HepG2 (cell line): ENCODE measurements around the gene TBX5. TPM values are rescaled to one million over a fixed set of nuclear protein-coding genes. Genes with fewer than 3 reads are reported as not detected.

Source experiments
- ATAC-seq: fragments of 200-7000 bp; cut with Tn5 transposase; 3 replicates; pipeline ENCODE4 v1.9.1; 2020; ENCODE audit warnings: mild to moderate bottlenecking, moderate library complexity
- BruUV-seq: library from RNA; stranded (reverse); fragments of 400-500 nt; replicated peaks from 2 replicates; lab custom pipeline; 2021; lab: Mats Ljungman, UMichigan
- CTCF ChIA-PET: fragments of 300-600 bp; formaldehyde crosslinking; extraction: SDS; loops from one replicate; lab custom pipeline; 2021; ENCODE audit warnings: low total read pairs, inconsistent platforms, low intra/inter-chr PET ratio; lab: Yijun Ruan, JAX
- POLR2A ChIA-PET: fragments of 350-600 bp; sonication (Branson Sonifier 250); formaldehyde crosslinking; loops from one replicate; lab custom pipeline; 2020; ENCODE audit warnings: antibody characterized with exemption, inconsistent platforms; lab: Yijun Ruan, JAX
- DNase-seq: peaks from one replicate; pipeline ENCODE4 v3.0.0-alpha.2; 2015; ENCODE audit warnings: low spot score
- FAIRE-seq: peaks from 3 replicates; lab custom pipeline; 2011; peaks lifted over from hg19 to GRCh38; lab: Jason Lieb, UNC
- H2AFZ ChIP-seq: one replicate; pipeline ENCODE4 v1.6.1; 2011; ENCODE audit warnings: low read length, inconsistent platforms
- H3K27ac ChIP-seq: fragments of 300-600 bp; 3 replicates; pipeline ENCODE4 v1.8.0; 2011; ENCODE audit warnings: mixed run types, mild to moderate bottlenecking, mixed read lengths, low read length, inconsistent platforms; ENCODE audit not compliant: insufficient read depth; ENCODE audit errors: extremely low read length
- H3K27me3 ChIP-seq, 2 experiments: fragments of 200-600 bp in 1 of 2; 2 replicates in 1 of 2; 3 replicates in 1 of 2; pipeline versions ENCODE4 v1.6.0 to v1.8.0; 2011; ENCODE audit warnings: low read length in 2 of 2, mild to moderate bottlenecking in 2 of 2, moderate library complexity in 2 of 2, inconsistent platforms in 1 of 2; ENCODE audit not compliant: insufficient read depth in 2 of 2, control insufficient read depth in 1 of 2
- H3K36me3 ChIP-seq, 2 experiments: fragments of 200-600 bp in 1 of 2; replicated peaks in 1 of 2; 2 replicates in 1 of 2; 3 replicates in 1 of 2; pipeline versions ENCODE4 v1.5.1 to v1.8.0; 2011; ENCODE audit warnings: low read length in 2 of 2, inconsistent platforms in 1 of 2; ENCODE audit not compliant: insufficient read depth in 2 of 2, control insufficient read depth in 1 of 2
- H3K4me1 ChIP-seq: 2 replicates; pipeline ENCODE4 v1.5.1; 2012; ENCODE audit warnings: low read length, inconsistent platforms; ENCODE audit not compliant: insufficient read depth
- H3K4me2 ChIP-seq: 2 replicates; pipeline ENCODE4 v1.6.0; 2011; ENCODE audit warnings: low read depth, low read length, inconsistent platforms
- H3K4me3 ChIP-seq, 3 experiments: fragments of 200-600 bp in 1 of 3; sonication (generic), shearing (Covaris generic) in 1 of 3; replicated peaks in 1 of 3; 2 replicates each; pipeline ENCODE4 v1.5.1; 2011 to 2016; ENCODE audit warnings: low read length in 3 of 3, inconsistent platforms in 2 of 3, low read depth in 2 of 3, mild to moderate bottlenecking in 2 of 3, control low read depth in 1 of 3, mixed read lengths in 1 of 3; ENCODE audit not compliant: insufficient read depth in 1 of 3
- H3K79me2 ChIP-seq: one replicate; pipeline ENCODE4 v1.6.1; 2011; ENCODE audit warnings: low read length, inconsistent platforms; ENCODE audit not compliant: insufficient read depth
- H3K9ac ChIP-seq: 2 replicates; pipeline ENCODE4 v1.6.0; 2011; ENCODE audit warnings: mild to moderate bottlenecking, low read depth, low read length, inconsistent platforms; ENCODE audit not compliant: insufficient read depth
- H3K9me3 ChIP-seq: 2 replicates; pipeline ENCODE4 v1.5.1; 2012; ENCODE audit warnings: mild to moderate bottlenecking, low read length
- H4K20me1 ChIP-seq: 2 replicates; pipeline ENCODE4 v1.6.0; 2011; ENCODE audit warnings: inconsistent platforms, mild to moderate bottlenecking, low read length, moderate library complexity; ENCODE audit not compliant: insufficient read depth
- CEBPG ChIP-seq: IDR thresholded peaks from 2 replicates; pipeline ENCODE4 v1.6.1; 2016
- HOXA3 ChIP-seq: sonication (generic); formaldehyde crosslinking; IDR thresholded peaks from 2 replicates; pipeline ENCODE4 v1.5.0; 2020; ENCODE audit warnings: missing genetic modification reagents
- NFIC ChIP-seq: IDR thresholded peaks from 2 replicates; pipeline ENCODE4 v1.6.1; 2012; ENCODE audit warnings: mild to moderate bottlenecking, low read length, inconsistent platforms
- RARG ChIP-seq: sonication (generic); formaldehyde crosslinking; IDR thresholded peaks from 2 replicates; pipeline ENCODE4 v1.4.0; 2020; ENCODE audit warnings: low read depth, mild to moderate bottlenecking, missing genetic modification reagents
- SETDB1 ChIP-seq: sonication (generic); formaldehyde crosslinking; IDR thresholded peaks from 2 replicates; pipeline ENCODE4 v1.5.1; 2020; ENCODE audit warnings: missing genetic modification reagents, mild to moderate bottlenecking, borderline replicate concordance
- SP1 ChIP-seq, 2 experiments: fragments of 450-650 bp in 1 of 2; sonication (generic) in 1 of 2; formaldehyde crosslinking in 1 of 2; IDR thresholded peaks; 2 replicates each; pipeline versions ENCODE4 v1.4.0 to v1.6.1; 2016 to 2020; ENCODE audit warnings: missing genetic modification reagents in 1 of 2
- ZNF441 ChIP-seq: sonication (generic); formaldehyde crosslinking; IDR thresholded peaks from 2 replicates; pipeline ENCODE4 v1.7.0; 2021; ENCODE audit warnings: missing genetic modification reagents, borderline replicate concordance
- ZNF501 ChIP-seq: sonication (generic); formaldehyde crosslinking; IDR thresholded peaks from 2 replicates; pipeline ENCODE4 v1.5.1; 2020; ENCODE audit warnings: mild to moderate bottlenecking, moderate library complexity, missing genetic modification reagents
- WGBS: methylation state at CpG from one replicate; pipeline ENCODE4 v1.1.6; 2017; ENCODE audit warnings: low lambda C conversion rate; 5-methylcytosine and 5-hydroxymethylcytosine counted together
- in situ Hi-C: cut with HindIII; loops from 2 replicates; pipeline ENCODE4 v1.10.0; 2017; ENCODE audit warnings: low pct_unique_long_range_greater_than_20kb; ENCODE audit not compliant: extremely low pct_ligation_motif_present
- intact Hi-C: fragments of 100-400 bp; cut with micrococcal nuclease; formaldehyde crosslinking; loops from one replicate; pipeline ENCODE4 v1.10.0; 2022; ENCODE audit not compliant: unreplicated experiment
- polyA plus RNA-seq, 8 experiments: library from polyadenylated mRNA; depleted of rRNA in 3 of 8; stranded (reverse) in 7 of 8; unstranded in 1 of 8; fragments of >200 nt; fragmentation: Illumina TruSeq in 4 of 8; extraction: Trizol in 4 of 8; gene quantifications; 2 replicates each; pipeline versions ENCODE4 v1.2.1 to v1.2.3, GENCODE V29; 2011 to 2016; ENCODE audit warnings: low read depth in 4 of 8, missing spikeins in 1 of 8, mixed read lengths in 1 of 8; ENCODE audit not compliant: insufficient read depth in 1 of 8
- total RNA-seq, 5 experiments: library from RNA; depleted of rRNA; stranded (reverse); fragments of >200 nt; fragmentation: Illumina TruSeq; extraction: Trizol; gene quantifications; 2 replicates each; pipeline ENCODE4 v1.2.3, GENCODE V29; 2016; ENCODE audit warnings: low read depth in 1 of 5
- TF ChIP-seq, protein P1 (sequence below): sonication (generic); formaldehyde crosslinking; conservative IDR thresholded peaks from 2 replicates; pipeline ENCODE4 v1.5.0; 2020; ENCODE audit warnings: missing genetic modification reagents
- TF ChIP-seq, protein P2 (sequence below): sonication (generic); formaldehyde crosslinking; IDR thresholded peaks from 2 replicates; pipeline ENCODE4 v1.4.0; 2020; ENCODE audit warnings: missing genetic modification reagents
- TF ChIP-seq, protein P3 (sequence below): sonication (generic); formaldehyde crosslinking; IDR thresholded peaks from 2 replicates; pipeline ENCODE4 v1.4.0; 2020; ENCODE audit warnings: missing genetic modification reagents

Gene TBX5
- total and polyA plus RNA-seq, 2 of the 13 experiments (the other 11 are each of a cell fraction or from before 2014, with no cell fraction given) = not detected

DNA sequence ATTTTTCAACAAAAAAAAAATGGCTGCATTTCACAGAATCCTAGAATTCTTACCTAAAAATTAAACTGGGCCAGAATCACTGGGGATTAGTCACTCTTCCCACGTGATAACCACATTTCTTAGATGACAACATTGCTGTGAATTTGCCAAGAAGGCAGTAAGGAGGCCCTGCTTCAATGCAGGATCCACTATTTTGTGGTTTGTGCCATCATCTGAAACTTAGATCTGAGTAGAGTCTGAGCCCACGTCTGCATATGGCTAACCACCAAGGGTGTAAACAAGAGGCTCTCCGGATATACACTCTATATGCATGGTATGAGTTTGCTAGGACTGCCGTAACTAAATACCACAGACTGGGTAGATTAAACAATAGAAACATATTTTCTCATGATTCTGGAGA, 24.4 kb upstream of the TBX5 start (continued):
- TF ChIP-seq, protein P1, sequence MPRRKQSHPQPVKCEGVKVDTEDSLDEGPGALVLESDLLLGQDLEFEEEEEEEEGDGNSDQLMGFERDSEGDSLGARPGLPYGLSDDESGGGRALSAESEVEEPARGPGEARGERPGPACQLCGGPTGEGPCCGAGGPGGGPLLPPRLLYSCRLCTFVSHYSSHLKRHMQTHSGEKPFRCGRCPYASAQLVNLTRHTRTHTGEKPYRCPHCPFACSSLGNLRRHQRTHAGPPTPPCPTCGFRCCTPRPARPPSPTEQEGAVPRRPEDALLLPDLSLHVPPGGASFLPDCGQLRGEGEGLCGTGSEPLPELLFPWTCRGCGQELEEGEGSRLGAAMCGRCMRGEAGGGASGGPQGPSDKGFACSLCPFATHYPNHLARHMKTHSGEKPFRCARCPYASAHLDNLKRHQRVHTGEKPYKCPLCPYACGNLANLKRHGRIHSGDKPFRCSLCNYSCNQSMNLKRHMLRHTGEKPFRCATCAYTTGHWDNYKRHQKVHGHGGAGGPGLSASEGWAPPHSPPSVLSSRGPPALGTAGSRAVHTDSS (CRISPR knock-in tag) = no peak

DNA sequence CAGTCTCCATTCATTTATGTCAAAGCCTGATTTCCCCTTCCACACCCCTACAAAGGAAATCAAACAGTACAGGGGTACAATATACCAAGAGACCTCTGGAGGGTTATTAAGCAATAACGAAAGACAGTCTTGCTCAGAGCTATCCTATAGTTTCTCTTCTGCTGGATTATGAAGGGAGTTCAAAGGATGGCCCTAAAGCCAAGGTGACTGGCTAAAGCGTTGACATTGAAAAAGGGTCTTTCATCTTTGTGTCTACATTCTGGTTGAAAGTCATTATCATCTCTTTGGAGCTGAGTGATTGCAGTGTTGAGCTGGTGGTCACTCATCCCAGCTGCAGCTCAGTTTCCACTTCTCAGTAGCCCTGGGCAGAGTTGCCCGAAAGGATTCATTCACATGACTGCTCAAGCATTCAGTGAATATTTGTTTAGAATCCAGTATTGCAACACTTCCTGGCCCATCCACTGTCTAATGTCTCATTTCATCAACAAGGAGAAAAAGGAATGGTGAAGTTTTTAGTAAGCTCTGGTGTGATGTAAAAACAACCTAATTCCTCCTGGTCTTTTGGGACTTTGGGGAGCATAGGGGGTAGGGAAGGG, 19.2 kb upstream of the TBX5 start:
- H4K20me1 ChIP-seq = no peaks in the 10 kb centered on the region
- H3K36me3 ChIP-seq = no peaks in the 10 kb centered on the region
- intact Hi-C loops = no loop called here
- H3K4me2 ChIP-seq = no peak overlapping the region
- no peak overlapping the region for H3K9ac ChIP-seq
- H3K4me3 ChIP-seq = no peak overlapping the region
- ChIA-PET CTCF (no interaction called here), POLR2A (no interaction called here)
- H3K9me3 ChIP-seq = no peaks in the 10 kb centered on the region
- no peaks in the 10 kb centered on the region for H3K79me2 ChIP-seq
- H2AFZ ChIP-seq = no peak overlapping the region
- peaks cover 10% of the 10 kb centered on the region; the same call in 1 of the 2 replicates for H3K4me1 ChIP-seq
- no peak overlapping the region for H3K27ac ChIP-seq
- BruUV-seq = no TSS peak
- FAIRE-seq (no peak), DNase-seq (peak; percentile 15), ATAC-seq (no peak)
- WGBS = 4% methylated on average over 3 of the region's 3 CpGs
- no peaks in the 10 kb centered on the region; a peak in 2 of 5 replicates for H3K27me3 ChIP-seq
- in situ Hi-C loops = no loop called here
- no peak for TF ChIP-seq SETDB1 (CRISPR knock-in tag)
- no peak for TF ChIP-seq SP1 (IDR thresholded peaks at IDR 0.05)
- TF ChIP-seq SP1 (CRISPR knock-in tag; IDR thresholded peaks at IDR 0.05) = no peak
- no peak for TF ChIP-seq ZNF441 (CRISPR knock-in tag)
- peak; percentile 68 for TF ChIP-seq CEBPG (CRISPR knock-in tag)
- no peak for TF ChIP-seq HOXA3
- TF ChIP-seq, protein P2, sequence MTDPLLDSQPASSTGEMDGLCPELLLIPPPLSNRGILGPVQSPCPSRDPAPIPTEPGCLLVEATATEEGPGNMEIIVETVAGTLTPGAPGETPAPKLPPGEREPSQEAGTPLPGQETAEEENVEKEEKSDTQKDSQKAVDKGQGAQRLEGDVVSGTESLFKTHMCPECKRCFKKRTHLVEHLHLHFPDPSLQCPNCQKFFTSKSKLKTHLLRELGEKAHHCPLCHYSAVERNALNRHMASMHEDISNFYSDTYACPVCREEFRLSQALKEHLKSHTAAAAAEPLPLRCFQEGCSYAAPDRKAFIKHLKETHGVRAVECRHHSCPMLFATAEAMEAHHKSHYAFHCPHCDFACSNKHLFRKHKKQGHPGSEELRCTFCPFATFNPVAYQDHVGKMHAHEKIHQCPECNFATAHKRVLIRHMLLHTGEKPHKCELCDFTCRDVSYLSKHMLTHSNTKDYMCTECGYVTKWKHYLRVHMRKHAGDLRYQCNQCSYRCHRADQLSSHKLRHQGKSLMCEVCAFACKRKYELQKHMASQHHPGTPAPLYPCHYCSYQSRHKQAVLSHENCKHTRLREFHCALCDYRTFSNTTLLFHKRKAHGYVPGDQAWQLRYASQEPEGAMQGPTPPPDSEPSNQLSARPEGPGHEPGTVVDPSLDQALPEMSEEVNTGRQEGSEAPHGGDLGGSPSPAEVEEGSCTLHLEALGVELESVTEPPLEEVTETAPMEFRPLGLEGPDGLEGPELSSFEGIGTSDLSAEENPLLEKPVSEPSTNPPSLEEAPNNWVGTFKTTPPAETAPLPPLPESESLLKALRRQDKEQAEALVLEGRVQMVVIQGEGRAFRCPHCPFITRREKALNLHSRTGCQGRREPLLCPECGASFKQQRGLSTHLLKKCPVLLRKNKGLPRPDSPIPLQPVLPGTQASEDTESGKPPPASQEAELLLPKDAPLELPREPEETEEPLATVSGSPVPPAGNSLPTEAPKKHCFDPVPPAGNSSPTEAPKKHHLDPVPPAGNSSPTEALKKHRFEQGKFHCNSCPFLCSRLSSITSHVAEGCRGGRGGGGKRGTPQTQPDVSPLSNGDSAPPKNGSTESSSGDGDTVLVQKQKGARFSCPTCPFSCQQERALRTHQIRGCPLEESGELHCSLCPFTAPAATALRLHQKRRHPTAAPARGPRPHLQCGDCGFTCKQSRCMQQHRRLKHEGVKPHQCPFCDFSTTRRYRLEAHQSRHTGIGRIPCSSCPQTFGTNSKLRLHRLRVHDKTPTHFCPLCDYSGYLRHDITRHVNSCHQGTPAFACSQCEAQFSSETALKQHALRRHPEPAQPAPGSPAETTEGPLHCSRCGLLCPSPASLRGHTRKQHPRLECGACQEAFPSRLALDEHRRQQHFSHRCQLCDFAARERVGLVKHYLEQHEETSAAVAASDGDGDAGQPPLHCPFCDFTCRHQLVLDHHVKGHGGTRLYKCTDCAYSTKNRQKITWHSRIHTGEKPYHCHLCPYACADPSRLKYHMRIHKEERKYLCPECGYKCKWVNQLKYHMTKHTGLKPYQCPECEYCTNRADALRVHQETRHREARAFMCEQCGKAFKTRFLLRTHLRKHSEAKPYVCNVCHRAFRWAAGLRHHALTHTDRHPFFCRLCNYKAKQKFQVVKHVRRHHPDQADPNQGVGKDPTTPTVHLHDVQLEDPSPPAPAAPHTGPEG (CRISPR knock-in tag) = no peak
- TF ChIP-seq, protein P3, sequence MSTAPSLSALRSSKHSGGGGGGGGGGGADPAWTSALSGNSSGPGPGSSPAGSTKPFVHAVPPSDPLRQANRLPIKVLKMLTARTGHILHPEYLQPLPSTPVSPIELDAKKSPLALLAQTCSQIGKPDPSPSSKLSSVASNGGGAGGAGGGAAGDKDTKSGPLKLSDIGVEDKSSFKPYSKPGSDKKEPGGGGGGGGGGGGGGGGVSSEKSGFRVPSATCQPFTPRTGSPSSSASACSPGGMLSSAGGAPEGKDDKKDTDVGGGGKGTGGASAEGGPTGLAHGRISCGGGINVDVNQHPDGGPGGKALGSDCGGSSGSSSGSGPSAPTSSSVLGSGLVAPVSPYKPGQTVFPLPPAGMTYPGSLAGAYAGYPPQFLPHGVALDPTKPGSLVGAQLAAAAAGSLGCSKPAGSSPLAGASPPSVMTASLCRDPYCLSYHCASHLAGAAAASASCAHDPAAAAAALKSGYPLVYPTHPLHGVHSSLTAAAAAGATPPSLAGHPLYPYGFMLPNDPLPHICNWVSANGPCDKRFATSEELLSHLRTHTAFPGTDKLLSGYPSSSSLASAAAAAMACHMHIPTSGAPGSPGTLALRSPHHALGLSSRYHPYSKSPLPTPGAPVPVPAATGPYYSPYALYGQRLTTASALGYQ (CRISPR knock-in tag) = no peak
- no peak for TF ChIP-seq RARG
- no peak for TF ChIP-seq ZNF501
- no peak for TF ChIP-seq NFIC
